Tibial nerve (tissue), 4 donors: ENCODE results near the gene CRYGN. TPM values are rescaled to one million over a fixed set of nuclear protein-coding genes. Genes with fewer than 3 reads are reported as not detected.

ENCODE experiments used
- DNase-seq, 2 donors: peaks; one replicate each; pipeline ENCODE4 v3.0.0-alpha.2; 2019; ENCODE audit warnings: low spot score in 2 of 2
- H3K27ac ChIP-seq, 4 donors: fragments of 200-600 bp; sonication (generic) in 3 of 4; one replicate each; pipeline ENCODE4 v1.5.1; 2017 to 2019; ENCODE audit warnings: mild to moderate bottlenecking in 1 of 4
- H3K27me3 ChIP-seq, 2 donors: fragments of 200-600 bp; sonication (generic) in 1 of 2; one replicate each; pipeline versions ENCODE4 v1.5.1 to v1.6.0; 2017 to 2019
- H3K36me3 ChIP-seq, 3 donors: fragments of 200-600 bp; sonication (generic); one replicate each; pipeline ENCODE4 v1.5.1; 2018 to 2019
- H3K4me1 ChIP-seq, 4 donors: fragments of 200-600 bp; sonication (generic) in 3 of 4; one replicate each; pipeline ENCODE4 v1.5.1; 2017 to 2019
- H3K4me3 ChIP-seq, 4 donors: fragments of 200-600 bp; sonication (generic) in 3 of 4; one replicate each; pipeline ENCODE4 v1.5.1; 2017 to 2019; ENCODE audit warnings: mild to moderate bottlenecking in 1 of 4, moderate library complexity in 1 of 4
- H3K9me3 ChIP-seq, 4 donors: fragments of 200-600 bp; sonication (generic) in 3 of 4; one replicate each; pipeline ENCODE4 v1.5.1; 2017 to 2019
- CTCF ChIP-seq, 5 experiments: fragments of 200-600 bp in 3 of 5; fragments of 450-650 bp in 2 of 5; sonication (generic) in 3 of 5; IDR thresholded peaks; one replicate each; pipeline ENCODE4 v1.5.1; 2016 to 2019; ENCODE audit warnings: antibody characterized with exemption in 5 of 5, mild to moderate bottlenecking in 3 of 5, moderate library complexity in 2 of 5
- EP300 ChIP-seq, 2 donors: sonication (generic); formaldehyde crosslinking; IDR thresholded peaks; one replicate each; pipeline ENCODE4 v1.6.1; 2017; ENCODE audit warnings: antibody characterized with exemption in 2 of 2, mild to moderate bottlenecking in 1 of 2
- POLR2A ChIP-seq, 2 donors: fragments of 450-650 bp; IDR thresholded peaks; one replicate each; pipeline ENCODE4 v1.6.1; 2017; ENCODE audit warnings: antibody characterized with exemption in 2 of 2, mild to moderate bottlenecking in 2 of 2, moderate library complexity in 2 of 2
- WGBS, 2 donors: methylation state at CpG; one replicate each; pipeline ENCODE4 v1.1.5; 2018; 5-methylcytosine and 5-hydroxymethylcytosine counted together
- total RNA-seq, 4 donors: library from RNA; depleted of rRNA; stranded (reverse); fragments of >200 nt; gene quantifications; one replicate each; pipeline ENCODE4 v1.1.0, GENCODE V29; 2016

CRYGN gene
- total RNA-seq, 4 donors from 2014 or later, result 0.59 to 1.5 (median 0.87) TPM; not detected in 1

- 88 to 94% methylated on average over 16 of the region's 16 CpGs for WGBS, 2 donors
- no peak for DNase-seq
- Histone ChIP-seq H3K9me3 (no peaks in the 10 kb centered on the region), H3K36me3 (peaks cover 0 to 4% (median 0%) of the 10 kb centered on the region in 3 donors), H3K27me3 (no peaks in the 10 kb centered on the region), H3K4me3 (no peak overlapping the region), H3K27ac (peak overlapping the region in 3 of 4 donors; percentile 69 to 94 (median 93)), H3K4me1 (peaks cover 0 to 68% (median 26%) of the 10 kb centered on the region in 4 donors)
- TF ChIP-seq POLR2A (IDR thresholded peaks at IDR 0.05) (no peak), EP300 (IDR thresholded peaks at IDR 0.05) (no peak), CTCF (IDR thresholded peaks at IDR 0.05) (no peak)
Measured at GRCh38 chr7:151402029-151402835, 37.7 kb downstream of the CRYGN start.

DNA sequence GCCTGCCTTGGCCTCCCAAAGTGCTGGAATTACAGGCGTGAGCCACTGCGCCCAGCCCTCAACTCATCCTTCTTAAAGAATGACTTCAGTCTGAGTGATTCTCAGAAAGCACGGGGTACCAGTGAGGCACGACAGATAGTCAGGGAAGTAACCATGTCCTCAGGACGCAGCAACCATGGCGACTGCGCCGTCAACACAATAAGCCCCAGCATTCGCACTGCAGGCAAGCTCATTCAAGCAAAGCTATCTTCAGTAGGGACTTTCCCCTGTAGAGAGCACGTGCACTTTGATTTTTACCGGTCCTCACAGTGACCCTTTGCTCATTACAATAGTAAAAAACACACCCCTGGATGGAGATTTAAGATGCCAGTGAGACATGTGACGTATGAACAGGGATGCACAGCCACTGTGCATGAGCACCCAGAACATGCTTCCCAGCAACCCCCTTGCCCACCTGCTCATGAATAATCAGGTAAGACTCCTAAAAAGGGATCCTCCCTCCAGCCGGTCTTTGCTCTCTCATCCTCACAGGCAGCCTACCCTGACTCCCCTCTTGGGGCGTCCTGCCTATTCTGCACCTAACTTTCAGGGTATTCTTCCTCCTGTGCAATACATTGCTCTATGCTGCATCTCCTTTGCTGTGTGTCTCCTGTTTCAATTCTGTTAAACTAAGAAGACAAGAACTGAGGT, 39.2 kb downstream of the CRYGN start:
- no peak overlapping the region for H3K4me3 ChIP-seq
- H3K36me3 ChIP-seq, result peaks cover 0 to 5% (median 0%) of the 10 kb centered on the region in 3 donors
- whole genome bisulfite sequencing, 2 donors, result 77 to 79% methylated on average over 14 of the region's 14 CpGs
- H3K27me3 ChIP-seq, result no peaks in the 10 kb centered on the region
- no peak for DNase-seq
- no peak for TF ChIP-seq POLR2A (IDR thresholded peaks at IDR 0.05)
- TF ChIP-seq EP300 (IDR thresholded peaks at IDR 0.05), result no peak
- TF ChIP-seq CTCF (IDR thresholded peaks at IDR 0.05), result no peak
- H3K4me1 ChIP-seq, result peaks cover 0 to 54% (median 25%) of the 10 kb centered on the region in 4 donors
- H3K9me3 ChIP-seq, result no peaks in the 10 kb centered on the region
- peak overlapping the region in 1 of 4 donors; percentile 59 for H3K27ac ChIP-seq

DNA sequence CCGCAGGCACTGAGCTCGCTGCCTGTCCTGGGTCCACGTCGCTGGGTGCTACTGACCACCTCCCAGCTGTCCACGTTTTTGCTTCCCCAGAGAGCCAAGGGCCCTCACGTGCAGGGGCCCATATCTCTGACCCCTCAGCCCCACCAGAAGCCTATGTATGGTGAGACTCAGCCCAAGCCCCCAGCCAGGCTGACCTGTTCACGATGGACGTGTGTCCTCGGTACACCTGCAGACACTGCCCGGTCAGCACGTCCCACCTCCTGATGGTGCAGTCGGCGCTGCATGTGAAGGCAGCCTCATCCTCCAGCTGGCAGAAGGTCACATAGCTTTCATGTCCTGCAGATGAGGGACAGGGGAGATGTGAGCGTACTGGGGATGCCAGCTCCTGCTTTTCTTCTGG, 40.0 kb downstream of the CRYGN start:
- Histone ChIP-seq H3K27me3 (no peaks in the 10 kb centered on the region), H3K4me1 (peaks cover 0 to 46% (median 22%) of the 10 kb centered on the region in 4 donors), H3K36me3 (peaks cover 0 to 12% (median 0%) of the 10 kb centered on the region in 3 donors), H3K9me3 (no peaks in the 10 kb centered on the region), H3K27ac (peak overlapping the region in 1 of 4 donors; percentile 23), H3K4me3 (no peak overlapping the region)
- no peak for TF ChIP-seq POLR2A (IDR thresholded peaks at IDR 0.05)
- TF ChIP-seq EP300 (IDR thresholded peaks at IDR 0.05), result no peak
- TF ChIP-seq CTCF (IDR thresholded peaks at IDR 0.05), result no peak
- DNase-seq, result no peak
- 77 to 84% methylated on average over 14 of the region's 14 CpGs for WGBS, 2 donors

DNA sequence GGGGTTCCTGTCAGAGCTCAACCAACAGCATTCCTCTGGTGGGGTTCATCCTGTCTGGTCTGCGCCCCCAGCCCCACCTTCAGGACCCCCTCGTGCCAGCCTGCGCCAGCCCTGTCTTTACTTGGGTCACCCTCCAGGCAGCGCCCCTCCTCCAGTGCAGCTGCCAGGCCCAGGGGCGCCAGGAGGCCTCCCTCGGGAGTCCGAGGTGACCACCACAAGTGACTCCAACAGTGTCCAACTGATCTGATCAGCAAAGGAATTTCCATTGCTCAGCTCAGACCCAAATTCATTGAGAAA, 40.7 kb downstream of the CRYGN start:
- no peak for DNase-seq
- H3K4me3 ChIP-seq, result no peak overlapping the region
- H3K4me1 ChIP-seq, result peaks cover 0 to 39% (median 18%) of the 10 kb centered on the region in 4 donors
- peak overlapping the region in 1 of 4 donors; percentile 23 for H3K27ac ChIP-seq
- peaks cover 0 to 15% (median 0%) of the 10 kb centered on the region in 3 donors for H3K36me3 ChIP-seq
- H3K27me3 ChIP-seq, result no peaks in the 10 kb centered on the region
- 77 to 83% methylated on average over 7 of the region's 7 CpGs for WGBS, 2 donors
- TF ChIP-seq EP300 (IDR thresholded peaks at IDR 0.05), result no peak
- no peak for TF ChIP-seq CTCF (IDR thresholded peaks at IDR 0.05)
- TF ChIP-seq POLR2A (IDR thresholded peaks at IDR 0.05), result no peak
- H3K9me3 ChIP-seq, result no peaks in the 10 kb centered on the region
